BLaER1 (cell line): ENCODE data around the gene IL26.
"Not testable (repeated sequence)": the region's sequence is repeated elsewhere in the genome, so short reads cannot be mapped to it uniquely, and the experiment has no call there.

Experiments used
- H3K27ac ChIP-seq: shearing (Covaris generic); formaldehyde crosslinking; 2 replicates; pipeline ENCODE4 v1.8.1; 2022
- H3K27me3 ChIP-seq: shearing (Covaris generic); formaldehyde crosslinking; 2 replicates; pipeline ENCODE4 v1.8.1; 2022
- H3K36me3 ChIP-seq: shearing (Covaris generic); formaldehyde crosslinking; 2 replicates; pipeline ENCODE4 v1.8.1; 2022
- H3K4me1 ChIP-seq: shearing (Covaris generic); formaldehyde crosslinking; 2 replicates; pipeline ENCODE4 v1.8.1; 2022
- H3K4me2 ChIP-seq: shearing (Covaris generic); formaldehyde crosslinking; 2 replicates; pipeline ENCODE4 v1.8.1; 2022
- H3K4me3 ChIP-seq: shearing (Covaris generic); formaldehyde crosslinking; 2 replicates; pipeline ENCODE4 v1.8.1; 2022
- H3K9ac ChIP-seq: shearing (Covaris generic); formaldehyde crosslinking; 2 replicates; pipeline ENCODE4 v1.8.1; 2022
- H3K9me3 ChIP-seq: shearing (Covaris generic); formaldehyde crosslinking; 2 replicates; pipeline ENCODE4 v1.8.1; 2022
- H4K20me1 ChIP-seq: shearing (Covaris generic); formaldehyde crosslinking; 2 replicates; pipeline ENCODE4 v1.8.1; 2022
- Cebpa-rat ChIP-seq: shearing (Covaris generic); IDR thresholded peaks from 2 replicates; pipeline ENCODE4 v1.8.1; 2022

IL26 gene

GRCh38 chr12:68178184-68178583 lies 47.4 kb downstream of the IL26 start:
- no peaks in the 10 kb centered on the region for H4K20me1 ChIP-seq
- TF ChIP-seq Cebpa-rat: no peak
- no peak overlapping the region for H3K4me3 ChIP-seq
- H3K9ac ChIP-seq: no peak overlapping the region
- H3K4me1 ChIP-seq: peaks cover 34% of the 10 kb centered on the region
- no peak overlapping the region for H3K4me2 ChIP-seq
- H3K36me3 ChIP-seq: no peaks in the 10 kb centered on the region
- peaks cover 8% of the 10 kb centered on the region; the same call in 1 of the 2 replicates for H3K9me3 ChIP-seq
- H3K27ac ChIP-seq: no peak overlapping the region
- no peaks in the 10 kb centered on the region for H3K27me3 ChIP-seq

DNA sequence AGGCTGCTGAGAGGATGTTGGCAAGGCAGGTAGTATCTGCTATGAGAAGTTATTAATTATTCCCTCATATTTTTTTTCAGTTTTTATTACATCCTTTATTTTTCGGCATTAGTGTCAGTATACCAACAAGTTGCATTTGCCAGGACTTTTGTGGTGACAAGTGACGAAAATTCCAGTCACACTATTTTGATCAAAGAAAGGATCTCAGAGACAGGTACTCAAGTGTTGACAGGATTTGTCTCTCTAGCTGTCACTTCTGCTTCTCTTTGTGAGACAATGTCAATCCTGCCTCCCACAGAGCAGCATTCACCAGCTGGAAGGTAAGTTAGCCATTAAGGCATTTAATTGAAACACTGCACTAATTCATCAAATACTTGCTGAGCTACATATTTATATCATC lies 48.0 kb downstream of the IL26 start:
- Histone ChIP-seq H4K20me1 (no peaks in the 10 kb centered on the region), H3K9ac (no peak overlapping the region), H3K4me3 (no peak overlapping the region), H3K27ac (no peak overlapping the region), H3K4me1 (peaks cover 34% of the 10 kb centered on the region), H3K9me3 (peaks cover 8% of the 10 kb centered on the region; the same call in 1 of the 2 replicates), H3K27me3 (no peaks in the 10 kb centered on the region), H3K4me2 (no peak overlapping the region), H3K36me3 (no peaks in the 10 kb centered on the region)
- TF ChIP-seq Cebpa-rat: no peak

GRCh38 chr12:68176257-68176656 lies 49.4 kb downstream of the IL26 start:
- Histone ChIP-seq H3K4me1 (peaks cover 23% of the 10 kb centered on the region), H3K4me2 (no peak overlapping the region), H3K27me3 (no peaks in the 10 kb centered on the region), H3K9ac (no peak overlapping the region), H4K20me1 (no peaks in the 10 kb centered on the region), H3K36me3 (no peaks in the 10 kb centered on the region), H3K9me3 (peaks cover 8% of the 10 kb centered on the region; the same call in 1 of the 2 replicates), H3K4me3 (no peak overlapping the region), H3K27ac (no peak overlapping the region)
- no peak for TF ChIP-seq Cebpa-rat

GRCh38 chr12:68175557-68176061 lies 50.0 kb downstream of the IL26 start:
- H3K4me2 ChIP-seq: peak overlapping the region; percentile 18; the same call in 1 of the 2 replicates
- no peaks in the 10 kb centered on the region for H3K36me3 ChIP-seq
- H4K20me1 ChIP-seq: no peaks in the 10 kb centered on the region
- H3K9ac ChIP-seq: no peak overlapping the region
- H3K27me3 ChIP-seq: no peaks in the 10 kb centered on the region
- no peak overlapping the region for H3K4me3 ChIP-seq
- peaks cover 8% of the 10 kb centered on the region; the same call in 1 of the 2 replicates for H3K9me3 ChIP-seq
- peaks cover 18% of the 10 kb centered on the region for H3K4me1 ChIP-seq
- no peak overlapping the region for H3K27ac ChIP-seq
- no peak for TF ChIP-seq Cebpa-rat

DNA sequence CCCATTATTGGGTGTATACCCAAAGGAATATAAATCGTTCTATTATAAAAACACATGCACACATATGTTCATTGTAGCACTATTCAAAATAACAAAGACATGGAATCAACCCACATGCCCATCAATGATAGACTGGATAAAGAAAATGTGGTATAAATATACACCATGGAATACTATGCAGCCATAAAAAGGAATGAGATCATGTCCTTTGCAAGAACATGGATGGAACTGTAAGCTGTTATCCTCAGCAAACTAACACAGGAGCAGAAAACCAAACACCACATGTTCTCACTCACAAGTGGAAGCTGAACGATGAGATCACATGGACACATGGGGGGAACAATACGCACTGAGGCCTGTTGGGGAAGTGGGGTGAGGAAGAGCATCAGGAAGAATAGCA lies 50.8 kb downstream of the IL26 start:
- peaks cover 15% of the 10 kb centered on the region for H3K4me1 ChIP-seq
- H3K9me3 ChIP-seq, H3K36me3 ChIP-seq, H3K27me3 ChIP-seq, H3K4me3 ChIP-seq, H3K27ac ChIP-seq, H3K9ac ChIP-seq, H4K20me1 ChIP-seq, H3K4me2 ChIP-seq: not testable (repeated sequence)

GRCh38 chr12:68173792-68174191 lies 51.8 kb downstream of the IL26 start:
- no peak overlapping the region for H3K27ac ChIP-seq
- H3K9me3 ChIP-seq: peaks cover 5% of the 10 kb centered on the region; the same call in 1 of the 2 replicates
- H3K4me1 ChIP-seq: peaks cover 15% of the 10 kb centered on the region
- H3K27me3 ChIP-seq: no peaks in the 10 kb centered on the region
- H3K9ac ChIP-seq: no peak overlapping the region
- H4K20me1 ChIP-seq: no peaks in the 10 kb centered on the region
- no peak overlapping the region for H3K4me2 ChIP-seq
- no peaks in the 10 kb centered on the region for H3K36me3 ChIP-seq
- TF ChIP-seq Cebpa-rat: no peak
- no peak overlapping the region for H3K4me3 ChIP-seq

DNA sequence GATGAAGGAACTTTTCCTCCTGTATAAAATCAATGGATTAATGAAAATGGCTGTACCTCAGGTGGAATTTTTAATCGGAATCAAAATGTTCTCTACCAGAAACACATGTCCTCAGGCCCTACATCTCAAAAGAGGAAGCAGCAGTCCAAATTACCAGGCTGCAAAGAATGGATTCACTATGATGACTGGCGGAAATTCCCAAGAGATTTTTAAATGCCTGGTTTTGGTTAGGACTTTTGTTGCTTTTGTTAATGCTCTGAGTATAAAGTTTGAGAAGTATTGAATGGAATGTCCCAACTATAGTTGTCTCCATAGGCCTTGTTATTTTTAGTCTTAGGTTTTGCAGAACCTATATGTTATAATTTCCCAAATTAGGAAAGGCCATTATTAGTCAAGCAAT lies 54.9 kb downstream of the IL26 start:
- no peak overlapping the region for H3K27ac ChIP-seq
- H3K4me1 ChIP-seq: peaks cover 7% of the 10 kb centered on the region
- H3K9me3 ChIP-seq: peaks cover 5% of the 10 kb centered on the region; the same call in 1 of the 2 replicates
- no peaks in the 10 kb centered on the region for H3K36me3 ChIP-seq
- H4K20me1 ChIP-seq: no peaks in the 10 kb centered on the region
- H3K4me2 ChIP-seq: no peak overlapping the region
- H3K27me3 ChIP-seq: no peaks in the 10 kb centered on the region
- no peak overlapping the region for H3K9ac ChIP-seq
- H3K4me3 ChIP-seq: no peak overlapping the region
- no peak for TF ChIP-seq Cebpa-rat

DNA sequence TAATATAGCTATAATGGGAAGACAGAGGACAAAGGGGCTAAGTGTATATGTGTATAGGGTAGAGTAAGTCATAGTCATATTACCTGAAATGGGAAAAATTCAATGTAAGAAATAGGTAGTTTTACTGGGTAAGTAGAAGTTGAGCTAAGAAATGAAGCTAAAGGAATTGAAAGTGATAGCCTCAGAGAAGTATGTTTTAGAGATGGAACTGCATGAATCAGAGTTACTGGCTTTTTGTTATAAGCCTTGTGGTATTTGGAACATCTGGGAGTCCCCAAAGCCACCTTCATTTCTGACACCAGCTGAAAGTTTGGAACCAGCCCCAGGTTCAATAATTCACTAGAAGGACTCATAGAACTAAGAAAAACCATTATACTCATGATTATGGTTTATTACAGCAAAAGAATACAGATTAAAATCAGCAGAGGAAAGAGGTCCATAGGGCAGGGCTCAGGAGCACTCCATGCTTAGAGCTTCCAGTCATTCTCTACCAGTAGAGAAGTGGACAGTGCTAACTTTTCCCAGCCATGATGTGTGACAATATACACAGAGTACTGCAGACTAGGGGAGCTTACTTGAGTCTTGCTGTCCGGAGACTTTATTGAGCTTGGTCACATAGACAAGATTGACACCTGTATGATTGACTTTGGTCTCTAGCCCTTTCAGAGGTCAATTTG lies 56.3 kb downstream of the IL26 start:
- Histone ChIP-seq H3K27ac (no peak overlapping the region), H3K4me2 (no peak overlapping the region), H4K20me1 (no peaks in the 10 kb centered on the region), H3K9me3 (no peaks in the 10 kb centered on the region), H3K9ac (no peak overlapping the region), H3K36me3 (no peaks in the 10 kb centered on the region), H3K27me3 (no peaks in the 10 kb centered on the region), H3K4me1 (no peaks in the 10 kb centered on the region), H3K4me3 (no peak overlapping the region)
- no peak for TF ChIP-seq Cebpa-rat

GRCh38 chr12:68166317-68166831 lies 59.2 kb downstream of the IL26 start:
- no peaks in the 10 kb centered on the region for H3K9me3 ChIP-seq
- TF ChIP-seq Cebpa-rat: no peak
- no peaks in the 10 kb centered on the region for H3K4me1 ChIP-seq
- no peak overlapping the region for H3K9ac ChIP-seq
- H3K4me2 ChIP-seq: no peak overlapping the region
- H3K4me3 ChIP-seq: no peak overlapping the region
- H3K27ac ChIP-seq: no peak overlapping the region
- H3K27me3 ChIP-seq: no peaks in the 10 kb centered on the region
- no peaks in the 10 kb centered on the region for H3K36me3 ChIP-seq
- no peaks in the 10 kb centered on the region for H4K20me1 ChIP-seq

GRCh38 chr12:68163560-68164081 lies 62.0 kb downstream of the IL26 start:
- TF ChIP-seq Cebpa-rat: no peak
- H3K4me3 ChIP-seq: no peak overlapping the region
- H4K20me1 ChIP-seq: no peaks in the 10 kb centered on the region
- H3K4me2 ChIP-seq: no peak overlapping the region
- no peak overlapping the region for H3K9ac ChIP-seq
- H3K27ac ChIP-seq: no peak overlapping the region
- H3K4me1 ChIP-seq: no peaks in the 10 kb centered on the region
- no peaks in the 10 kb centered on the region for H3K9me3 ChIP-seq
- no peaks in the 10 kb centered on the region for H3K27me3 ChIP-seq
- H3K36me3 ChIP-seq: no peaks in the 10 kb centered on the region
